K562 (cell line): Measurements from ENCODE around the gene GLRX2. TPM values are rescaled to one million over a fixed set of nuclear protein-coding genes. Genes with fewer than 3 reads are reported as not detected.

Source experiments
- FOS ChIP-seq: IDR thresholded peaks from 3 replicates; pipeline ENCODE4 v1.6.1; 2011; ENCODE audit not compliant: insufficient read length; ENCODE audit errors: extremely low read depth
- HNRNPH1 ChIP-seq: fragments of 200-400 bp; formaldehyde crosslinking; optimal IDR thresholded peaks from 2 replicates; pipeline ENCODE3; 2017; ENCODE audit warnings: low read depth, mild to moderate bottlenecking, low read length, moderate library complexity
- LCOR ChIP-seq: sonication (generic); formaldehyde crosslinking; IDR thresholded peaks from 2 replicates; pipeline ENCODE4 v1.8.0; 2022; ENCODE audit warnings: mild to moderate bottlenecking, missing genetic modification reagents
- LEF1 ChIP-seq: fragments of 450-650 bp; IDR thresholded peaks from 2 replicates; pipeline ENCODE4 v1.6.1; 2016; ENCODE audit warnings: mild to moderate bottlenecking
- MAFF ChIP-seq: IDR thresholded peaks from 2 replicates; pipeline ENCODE4 v1.6.1; 2012; ENCODE audit warnings: low read length, improper control_type of control experiment
- MTF1 ChIP-seq: fragments of 250-450 bp; sonication (Bioruptor Pico); IDR thresholded peaks from 2 replicates; pipeline ENCODE4 v1.9.0; 2021; ENCODE audit warnings: moderate library complexity, mild to moderate bottlenecking, inconsistent platforms, borderline replicate concordance
- MYC ChIP-seq, 2 experiments: fragments of 250-450 bp in 1 of 2; sonication (Bioruptor Pico) in 1 of 2; IDR thresholded peaks; 2 replicates each; pipeline versions ENCODE4 v1.5.1 to v1.6.1; 2012 to 2021; ENCODE audit warnings: low read depth in 2 of 2, borderline replicate concordance in 1 of 2, improper control_type of control experiment in 1 of 2, low read length in 1 of 2, mild to moderate bottlenecking in 1 of 2, moderate library complexity in 1 of 2
- TBP ChIP-seq: optimal IDR thresholded peaks from 2 replicates; pipeline ENCODE3; 2011; ENCODE audit warnings: low read depth, low read length, improper control_type of control experiment
- ZBTB8A ChIP-seq: fragments of 450-650 bp; IDR thresholded peaks from 2 replicates; pipeline ENCODE4 v1.6.1; 2018; ENCODE audit warnings: mild to moderate bottlenecking, moderate library complexity; ENCODE audit not compliant: partially characterized antibody
- ZNF311 ChIP-seq: fragments of 250-450 bp; sonication (Bioruptor Pico); IDR thresholded peaks from 2 replicates; pipeline ENCODE4 v1.4.0; 2020; ENCODE audit warnings: mild to moderate bottlenecking, moderate library complexity
- ZNF766 ChIP-seq: fragments of 200-800 bp; sonication (Bioruptor generic); conservative IDR thresholded peaks from 2 replicates; pipeline ENCODE4 v1.6.1; 2016; ENCODE audit warnings: missing genetic modification characterization, missing compliant biosample characterization
- ZNF830 ChIP-seq: fragments of 250-450 bp; sonication (Bioruptor Pico); IDR thresholded peaks from 2 replicates; pipeline ENCODE4 v1.5.0; 2021; ENCODE audit warnings: mild to moderate bottlenecking
- polyA plus RNA-seq, 8 experiments: library from polyadenylated mRNA; depleted of rRNA in 4 of 8; stranded (reverse) in 5 of 8; unstranded in 3 of 8; fragments of >200 nt; fragmentation: Nextera tagmentation in 2 of 8; fragmentation: Illumina TruSeq in 1 of 8; extraction: Ambion mirVana in 2 of 8; extraction: Trizol in 1 of 8; gene quantifications; 2 replicates each; pipeline versions ENCODE4 v1.2.1 to v1.2.3, GENCODE V29; 2011 to 2014; ENCODE audit warnings: inconsistent platforms in 1 of 8, missing spikeins in 1 of 8
- total RNA-seq, 7 experiments: library from RNA; depleted of rRNA in 6 of 7; stranded (reverse); fragments of >200 nt in 6 of 7; fragmentation: Illumina TruSeq in 2 of 7; extraction: Trizol in 2 of 7; gene quantifications; 2 replicates each; pipeline versions ENCODE4 v1.2.1 to v1.2.3, GENCODE V29; 2011 to 2021; ENCODE audit warnings: low replicate concordance in 1 of 7
- TF ChIP-seq, protein P1 (sequence below), 2 experiments: fragments of 450-650 bp; IDR thresholded peaks; 2 replicates each; pipeline ENCODE4 v1.6.1; 2016; ENCODE audit warnings: mild to moderate bottlenecking in 2 of 2, borderline replicate concordance in 1 of 2, low read depth in 1 of 2, moderate library complexity in 1 of 2
- TF ChIP-seq, protein P2 (sequence below), 2 experiments: fragments of 450-650 bp; conservative IDR thresholded peaks; 2 replicates each; pipeline ENCODE4 v1.6.1; 2017; ENCODE audit warnings: mild to moderate bottlenecking in 2 of 2, moderate library complexity in 2 of 2

GLRX2 gene
- total and polyA plus RNA-seq, 9 of the 15 experiments (the other 6 are each of a cell fraction or from before 2014, with no cell fraction given): 13.3 to 82.6 (median 55.1) TPM

DNA sequence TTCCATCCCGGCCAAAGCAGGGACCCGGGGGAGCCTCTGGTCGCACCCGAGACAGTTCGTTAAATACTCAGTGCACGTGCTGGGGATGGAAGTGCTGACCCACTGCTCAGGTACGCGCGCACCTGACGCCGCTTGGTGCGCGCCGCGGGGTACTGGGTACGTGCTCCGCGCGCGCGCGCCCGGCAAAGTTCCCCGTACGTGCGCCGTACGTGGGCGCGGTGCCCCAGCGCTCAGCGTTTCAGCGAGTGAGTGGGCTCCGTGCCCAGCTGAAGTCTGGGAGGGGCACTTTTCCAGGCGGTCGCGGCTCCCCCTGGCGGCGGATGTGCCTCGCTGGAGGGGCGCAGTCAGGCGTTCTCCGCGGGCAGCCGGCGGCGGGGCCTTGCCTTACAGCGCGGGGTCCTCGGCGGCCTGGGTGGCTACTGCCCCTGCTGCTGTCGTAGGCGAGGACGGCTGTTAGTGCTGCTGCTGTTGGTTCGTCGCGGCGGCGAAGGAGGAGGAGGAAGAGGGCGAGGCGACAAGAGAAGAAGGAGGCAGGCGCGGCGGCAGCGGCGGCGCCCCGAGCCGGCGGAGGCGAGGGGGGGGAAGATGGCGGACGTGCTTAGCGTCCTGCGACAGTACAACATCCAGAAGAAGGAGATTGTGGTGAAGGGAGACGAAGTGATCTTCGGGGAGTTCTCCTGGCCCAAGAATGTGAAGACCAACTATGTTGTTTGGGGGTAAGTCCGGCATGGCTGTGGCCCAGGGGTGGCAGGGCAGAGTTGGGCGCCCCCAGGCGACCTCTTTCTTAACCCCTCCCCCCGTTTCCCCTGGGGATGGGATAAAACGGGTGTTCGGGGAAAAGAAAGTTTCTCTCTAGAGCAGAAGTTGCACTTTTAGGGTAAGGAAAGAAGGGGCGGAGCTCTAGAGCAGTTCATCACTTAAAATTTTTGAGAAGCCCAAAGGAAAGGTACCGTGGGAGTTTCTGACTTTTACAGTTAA lies 16.7 kb upstream of the GLRX2 start, which contains the start of gene CDC73 (continued):
- TF ChIP-seq ZNF830 (CRISPR knock-in tag) (no peak), LEF1 (peak; percentile 32), MAFF (no peak), ZNF311 (no peak), MYC (IDR thresholded peaks at IDR 0.05; ENCODE audit: low read depth, low read length) (peak; percentile 93), MYC (CRISPR knock-in tag; IDR thresholded peaks at IDR 0.05; ENCODE audit: borderline replicate concordance, low read depth) (peak; percentile 48), HNRNPH1 (no peak), TBP (peak; percentile 85), LCOR (CRISPR knock-in tag) (peak; percentile 100), ZBTB8A (no peak), FOS (no peak), ZNF766 (CRISPR knock-in tag) (peak; percentile 78), MTF1 (no peak)
- TF ChIP-seq, protein P1, sequence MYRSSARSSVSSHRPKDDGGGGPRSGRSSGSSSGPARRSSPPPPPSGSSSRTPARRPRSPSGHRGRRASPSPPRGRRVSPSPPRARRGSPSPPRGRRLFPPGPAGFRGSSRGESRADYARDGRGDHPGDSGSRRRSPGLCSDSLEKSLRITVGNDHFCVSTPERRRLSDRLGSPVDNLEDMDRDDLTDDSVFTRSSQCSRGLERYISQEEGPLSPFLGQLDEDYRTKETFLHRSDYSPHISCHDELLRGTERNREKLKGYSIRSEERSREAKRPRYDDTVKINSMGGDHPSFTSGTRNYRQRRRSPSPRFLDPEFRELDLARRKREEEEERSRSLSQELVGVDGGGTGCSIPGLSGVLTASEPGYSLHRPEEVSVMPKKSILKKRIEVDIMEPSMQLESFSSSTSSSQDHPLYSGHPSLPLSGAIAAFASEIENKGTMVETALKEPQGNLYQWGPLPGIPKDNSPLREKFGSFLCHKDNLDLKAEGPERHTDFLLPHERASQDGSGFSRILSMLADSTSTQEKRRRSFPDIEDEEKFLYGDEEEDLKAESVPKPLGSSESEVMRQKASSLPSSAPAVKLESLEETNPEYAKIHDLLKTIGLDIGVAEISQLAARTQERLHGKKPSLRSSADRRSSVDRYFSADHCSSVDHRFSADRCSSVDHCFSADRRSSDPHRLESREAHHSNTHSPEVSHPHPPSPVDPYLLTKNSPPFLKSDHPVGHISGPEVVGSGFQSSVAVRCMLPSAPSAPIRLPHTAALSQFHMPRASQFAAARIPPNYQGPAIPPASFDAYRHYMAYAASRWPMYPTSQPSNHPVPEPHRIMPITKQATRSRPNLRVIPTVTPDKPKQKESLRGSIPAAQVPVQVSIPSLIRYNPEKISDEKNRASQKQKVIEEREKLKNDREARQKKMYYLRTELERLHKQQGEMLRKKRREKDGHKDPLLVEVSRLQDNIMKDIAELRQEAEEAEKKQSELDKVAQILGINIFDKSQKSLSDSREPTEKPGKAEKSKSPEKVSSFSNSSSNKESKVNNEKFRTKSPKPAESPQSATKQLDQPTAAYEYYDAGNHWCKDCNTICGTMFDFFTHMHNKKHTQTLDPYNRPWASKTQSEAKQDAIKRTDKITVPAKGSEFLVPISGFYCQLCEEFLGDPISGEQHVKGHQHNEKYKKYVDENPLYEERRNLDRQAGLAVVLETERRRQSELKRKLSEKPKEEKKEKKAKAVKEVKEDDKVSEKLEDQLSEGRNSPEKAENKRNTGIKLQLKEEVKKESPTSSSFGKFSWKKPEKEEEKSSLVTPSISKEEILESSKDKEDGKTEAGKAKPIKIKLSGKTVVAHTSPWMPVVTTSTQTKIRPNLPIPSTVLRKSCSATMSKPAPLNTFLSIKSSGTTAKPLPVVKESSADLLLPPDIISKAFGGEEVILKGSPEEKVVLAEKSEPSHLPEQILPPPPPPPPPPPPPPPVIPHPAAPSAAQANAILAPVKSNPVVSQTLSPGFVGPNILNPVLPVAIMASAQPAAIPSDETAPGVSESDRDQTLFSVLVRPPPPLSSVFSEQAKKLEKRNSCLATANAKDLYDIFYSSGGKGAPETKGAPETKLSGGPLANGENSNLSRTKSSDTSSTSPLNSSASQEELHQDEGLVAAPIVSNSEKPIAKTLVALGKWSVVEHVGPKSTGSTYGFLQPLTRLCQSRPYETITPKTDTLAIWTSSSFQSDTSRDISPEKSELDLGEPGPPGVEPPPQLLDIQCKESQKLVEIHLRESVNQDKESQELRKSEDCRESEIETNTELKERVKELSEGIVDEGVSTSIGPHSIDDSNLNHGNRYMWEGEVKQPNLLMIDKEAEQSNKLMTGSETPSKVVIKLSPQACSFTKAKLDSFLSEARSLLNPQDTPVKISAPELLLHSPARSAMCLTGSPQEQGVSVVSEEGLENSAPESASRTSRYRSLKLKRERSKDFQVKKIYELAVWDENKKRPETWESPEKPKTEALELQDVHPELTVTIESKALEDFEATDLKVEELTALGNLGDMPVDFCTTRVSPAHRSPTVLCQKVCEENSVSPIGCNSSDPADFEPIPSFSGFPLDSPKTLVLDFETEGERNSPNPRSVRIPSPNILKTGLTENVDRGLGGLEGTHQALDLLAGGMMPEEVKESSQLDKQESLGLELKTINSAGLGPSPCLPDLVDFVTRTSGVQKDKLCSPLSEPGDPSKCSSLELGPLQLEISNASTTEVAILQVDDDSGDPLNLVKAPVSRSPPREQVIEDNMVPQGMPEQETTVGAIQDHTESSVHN (IDR thresholded peaks at IDR 0.05; ENCODE audit: borderline replicate concordance in 1 of 2, low read depth in 1 of 2): no peak
- TF ChIP-seq, protein P2, sequence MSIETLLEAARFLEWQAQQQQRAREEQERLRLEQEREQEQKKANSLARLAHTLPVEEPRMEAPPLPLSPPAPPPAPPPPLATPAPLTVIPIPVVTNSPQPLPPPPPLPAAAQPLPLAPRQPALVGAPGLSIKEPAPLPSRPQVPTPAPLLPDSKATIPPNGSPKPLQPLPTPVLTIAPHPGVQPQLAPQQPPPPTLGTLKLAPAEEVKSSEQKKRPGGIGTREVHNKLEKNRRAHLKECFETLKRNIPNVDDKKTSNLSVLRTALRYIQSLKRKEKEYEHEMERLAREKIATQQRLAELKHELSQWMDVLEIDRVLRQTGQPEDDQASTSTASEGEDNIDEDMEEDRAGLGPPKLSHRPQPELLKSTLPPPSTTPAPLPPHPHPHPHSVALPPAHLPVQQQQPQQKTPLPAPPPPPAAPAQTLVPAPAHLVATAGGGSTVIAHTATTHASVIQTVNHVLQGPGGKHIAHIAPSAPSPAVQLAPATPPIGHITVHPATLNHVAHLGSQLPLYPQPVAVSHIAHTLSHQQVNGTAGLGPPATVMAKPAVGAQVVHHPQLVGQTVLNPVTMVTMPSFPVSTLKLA (conservative IDR thresholded peaks at IDR 0.05): peak; percentile 92 to 96
